B cell (primary cell): ENCODE data around the gene NTNG1.

Experiments used
- EZH2 ChIP-seq: IDR thresholded peaks from 2 replicates; pipeline ENCODE4 v1.6.1; 2012; ENCODE audit warnings: borderline replicate concordance, low read depth, mild to moderate bottlenecking, moderate library complexity, low read length; ENCODE audit not compliant: insufficient read depth, poor library complexity, severe bottlenecking
- TF ChIP-seq, protein P1 (sequence below): fragments of 200-600 bp; IDR thresholded peaks from one replicate; pipeline ENCODE4 v1.8.0; 2022; ENCODE audit warnings: antibody characterized with exemption, mild to moderate bottlenecking

DNA sequence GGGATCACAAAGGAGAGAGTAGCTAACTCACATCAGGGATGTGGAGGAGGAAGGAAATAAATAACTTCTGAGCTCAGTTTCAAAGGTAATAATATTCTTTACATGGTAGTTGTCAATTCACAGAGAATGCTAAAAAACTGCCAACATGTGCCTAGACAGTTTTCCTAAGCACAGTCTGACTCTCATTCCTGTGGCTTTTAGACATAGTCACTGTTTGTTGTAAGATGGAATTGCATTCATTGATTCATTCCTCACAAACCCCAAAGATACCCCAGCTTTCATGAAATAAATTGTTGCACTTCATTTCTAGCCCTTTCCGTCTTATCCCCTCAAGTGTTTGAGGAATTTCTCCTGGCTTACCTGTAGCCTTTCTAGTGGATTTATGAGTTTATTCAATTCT lies 263.9 kb downstream of the NTNG1 start:
- TF ChIP-seq, protein P1, sequence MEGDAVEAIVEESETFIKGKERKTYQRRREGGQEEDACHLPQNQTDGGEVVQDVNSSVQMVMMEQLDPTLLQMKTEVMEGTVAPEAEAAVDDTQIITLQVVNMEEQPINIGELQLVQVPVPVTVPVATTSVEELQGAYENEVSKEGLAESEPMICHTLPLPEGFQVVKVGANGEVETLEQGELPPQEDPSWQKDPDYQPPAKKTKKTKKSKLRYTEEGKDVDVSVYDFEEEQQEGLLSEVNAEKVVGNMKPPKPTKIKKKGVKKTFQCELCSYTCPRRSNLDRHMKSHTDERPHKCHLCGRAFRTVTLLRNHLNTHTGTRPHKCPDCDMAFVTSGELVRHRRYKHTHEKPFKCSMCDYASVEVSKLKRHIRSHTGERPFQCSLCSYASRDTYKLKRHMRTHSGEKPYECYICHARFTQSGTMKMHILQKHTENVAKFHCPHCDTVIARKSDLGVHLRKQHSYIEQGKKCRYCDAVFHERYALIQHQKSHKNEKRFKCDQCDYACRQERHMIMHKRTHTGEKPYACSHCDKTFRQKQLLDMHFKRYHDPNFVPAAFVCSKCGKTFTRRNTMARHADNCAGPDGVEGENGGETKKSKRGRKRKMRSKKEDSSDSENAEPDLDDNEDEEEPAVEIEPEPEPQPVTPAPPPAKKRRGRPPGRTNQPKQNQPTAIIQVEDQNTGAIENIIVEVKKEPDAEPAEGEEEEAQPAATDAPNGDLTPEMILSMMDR: no peak
- TF ChIP-seq EZH2: no peak
